Activated CD4-positive, alpha-beta T cell treated with anti-CD3 and anti-CD28 coated beads for 1 hour (primary cell): Measurements from ENCODE around the gene KIF13A.
"Not testable (repeated sequence)": the region's sequence is repeated elsewhere in the genome, so short reads cannot be mapped to it uniquely, and the experiment has no call there.

ENCODE experiments used
- DNase-seq: peaks from one replicate; pipeline ENCODE4 v3.0.0-alpha.2; 2020

KIF13A gene

DNA sequence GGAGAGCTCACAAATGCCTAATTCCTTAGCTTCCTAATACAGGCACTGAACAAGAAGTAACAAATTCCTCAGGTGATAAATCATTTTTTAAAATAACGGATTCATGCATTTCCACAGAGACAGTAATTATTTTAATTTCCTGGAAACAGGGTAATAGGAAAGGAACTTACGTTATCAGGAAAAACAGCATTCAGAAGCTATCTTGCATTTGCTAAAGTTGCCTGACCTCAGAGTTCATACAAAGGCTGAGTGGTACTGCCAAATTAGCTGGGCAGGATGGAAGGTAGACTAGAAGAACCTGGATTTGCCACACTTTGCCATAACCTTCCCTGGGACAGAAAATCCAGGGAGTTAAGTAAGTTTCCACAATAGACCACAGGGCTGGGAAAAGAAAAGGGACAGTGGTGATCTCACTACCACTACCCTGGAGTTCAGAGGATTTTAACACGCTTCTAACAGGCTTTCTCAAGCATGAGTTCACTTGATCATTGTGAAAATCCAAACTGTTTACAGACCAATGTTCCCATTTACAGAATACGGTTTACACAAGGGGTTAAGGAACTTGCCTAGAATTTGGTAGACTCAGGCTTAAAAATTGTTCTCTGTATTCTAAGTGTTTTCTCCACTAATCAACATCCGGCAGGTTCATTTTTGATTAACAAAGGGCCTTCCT is 57.0 kb downstream of the KIF13A start:
- DNase-seq: no peak

DNA sequence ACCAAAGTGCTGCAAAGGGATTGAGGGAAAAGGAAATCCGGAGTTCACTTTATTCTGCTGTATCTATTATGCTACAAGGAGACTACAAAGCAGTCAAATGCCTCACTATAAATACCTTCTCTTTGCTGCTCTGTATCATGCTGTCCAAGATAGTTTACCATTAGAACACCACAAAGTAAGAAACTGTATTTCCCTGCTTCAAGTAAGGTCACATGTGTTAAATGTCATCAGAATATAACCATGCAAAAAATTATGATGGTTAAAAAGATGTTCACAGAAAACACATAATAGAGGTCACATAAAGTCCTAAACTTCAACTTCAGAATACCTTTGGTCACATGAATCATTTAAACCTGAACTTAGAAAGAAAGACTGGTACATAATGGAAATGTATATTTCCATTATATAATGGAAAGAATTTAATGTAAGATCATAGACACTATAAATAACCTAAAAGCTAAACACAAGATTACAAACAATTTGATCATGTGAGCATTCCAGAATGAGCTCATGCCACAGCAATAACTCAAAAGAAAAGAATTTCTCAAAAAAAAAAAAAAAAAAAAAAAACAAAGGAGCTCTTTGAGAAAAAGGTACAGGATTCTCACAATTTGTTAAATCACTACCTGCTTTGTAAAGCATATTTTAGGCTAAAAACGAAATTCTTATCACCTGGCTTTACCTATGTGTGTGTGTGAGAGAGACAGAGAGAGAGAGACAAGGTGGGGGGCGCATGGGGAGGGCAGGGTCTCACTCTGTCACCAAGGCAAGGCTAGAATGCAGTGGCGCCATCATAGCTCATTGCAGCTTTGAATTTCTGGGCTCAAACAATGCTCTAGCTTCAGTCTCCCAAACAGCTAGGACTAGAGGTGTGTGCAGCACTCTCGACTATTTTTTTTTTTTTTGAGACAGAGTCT is 58.7 kb downstream of the KIF13A start:
- DNase-seq: no peak

DNA sequence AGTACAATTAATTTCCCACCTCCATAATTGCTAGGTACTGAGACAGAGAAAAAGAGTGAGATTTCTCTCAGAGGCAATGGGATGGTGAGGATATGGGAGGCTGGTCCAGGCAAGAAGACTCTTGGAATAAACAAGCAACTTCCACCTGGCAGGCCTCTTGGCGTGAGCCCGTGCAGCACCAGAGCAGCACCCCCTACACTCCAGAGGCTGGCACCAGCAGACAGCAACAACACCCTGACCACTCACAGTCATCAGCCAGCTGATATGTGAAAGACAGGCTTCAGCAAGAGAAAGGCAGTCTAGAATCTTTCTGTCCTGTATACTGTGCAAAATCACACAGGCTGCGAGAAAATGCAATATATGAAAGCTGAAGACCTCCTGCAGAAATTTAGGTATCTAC is 59.7 kb downstream of the KIF13A start:
- DNase-seq: no peak

DNA sequence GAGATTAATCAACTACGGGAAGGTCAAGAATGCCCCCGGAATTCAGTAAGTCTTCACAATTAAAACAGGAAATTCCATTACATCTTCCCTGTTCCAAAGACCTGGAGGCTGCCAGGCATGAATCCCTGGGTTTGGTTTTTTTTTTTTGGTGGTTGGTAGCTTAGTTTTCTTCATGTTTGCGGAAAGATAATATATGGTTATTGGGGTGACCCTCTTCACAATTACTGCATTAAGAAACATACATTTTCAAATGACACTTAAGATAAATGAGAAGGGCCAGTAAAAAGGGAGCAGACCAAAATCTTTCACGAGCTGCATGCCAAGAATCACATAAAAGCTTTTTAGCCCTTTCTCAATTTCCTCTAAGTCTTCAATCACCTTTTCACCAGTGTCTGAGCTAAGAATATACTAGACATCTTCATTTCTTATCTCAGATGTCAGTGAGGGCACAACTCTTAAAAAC is 64.0 kb downstream of the KIF13A start:
- no peak for DNase-seq

DNA sequence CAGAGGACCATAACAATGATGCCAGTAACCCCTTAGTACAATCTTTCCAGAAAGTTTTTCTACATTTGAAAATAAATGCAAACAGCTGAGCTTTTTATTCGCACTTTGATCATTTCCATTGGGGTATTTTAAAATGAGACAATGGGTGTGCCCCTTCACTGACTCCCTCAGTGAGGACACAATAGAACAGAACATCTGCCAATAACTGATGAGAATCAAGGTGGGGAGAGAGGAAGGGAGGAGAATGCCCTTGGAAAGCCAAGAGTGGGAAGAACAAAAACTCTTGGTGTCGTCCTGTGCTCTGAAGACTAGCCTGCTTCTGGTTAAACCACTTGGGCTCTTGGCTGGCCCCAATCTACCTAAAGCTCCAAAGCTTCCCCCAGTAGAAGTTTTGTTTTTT is 66.0 kb downstream of the KIF13A start:
- DNase-seq: no peak

DNA sequence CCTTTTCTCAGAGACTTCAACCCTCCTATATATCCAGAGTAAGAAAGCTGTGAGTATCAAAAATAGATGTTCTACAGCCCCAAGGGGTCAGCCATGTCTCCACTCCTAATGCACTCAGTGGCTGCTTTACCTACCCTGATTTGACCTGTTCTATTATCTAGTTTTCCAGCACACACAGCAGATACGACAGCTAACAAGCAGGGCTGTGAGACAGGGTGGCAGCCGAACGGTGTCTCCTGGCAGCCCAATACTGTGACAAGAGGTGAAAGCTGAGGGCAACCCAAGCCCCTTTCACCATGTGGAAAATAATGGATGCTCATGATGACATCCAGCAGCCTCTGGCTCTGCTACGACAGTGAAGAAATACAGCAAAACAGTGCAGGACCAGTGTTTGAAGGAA is 67.9 kb downstream of the KIF13A start:
- no peak for DNase-seq

DNA sequence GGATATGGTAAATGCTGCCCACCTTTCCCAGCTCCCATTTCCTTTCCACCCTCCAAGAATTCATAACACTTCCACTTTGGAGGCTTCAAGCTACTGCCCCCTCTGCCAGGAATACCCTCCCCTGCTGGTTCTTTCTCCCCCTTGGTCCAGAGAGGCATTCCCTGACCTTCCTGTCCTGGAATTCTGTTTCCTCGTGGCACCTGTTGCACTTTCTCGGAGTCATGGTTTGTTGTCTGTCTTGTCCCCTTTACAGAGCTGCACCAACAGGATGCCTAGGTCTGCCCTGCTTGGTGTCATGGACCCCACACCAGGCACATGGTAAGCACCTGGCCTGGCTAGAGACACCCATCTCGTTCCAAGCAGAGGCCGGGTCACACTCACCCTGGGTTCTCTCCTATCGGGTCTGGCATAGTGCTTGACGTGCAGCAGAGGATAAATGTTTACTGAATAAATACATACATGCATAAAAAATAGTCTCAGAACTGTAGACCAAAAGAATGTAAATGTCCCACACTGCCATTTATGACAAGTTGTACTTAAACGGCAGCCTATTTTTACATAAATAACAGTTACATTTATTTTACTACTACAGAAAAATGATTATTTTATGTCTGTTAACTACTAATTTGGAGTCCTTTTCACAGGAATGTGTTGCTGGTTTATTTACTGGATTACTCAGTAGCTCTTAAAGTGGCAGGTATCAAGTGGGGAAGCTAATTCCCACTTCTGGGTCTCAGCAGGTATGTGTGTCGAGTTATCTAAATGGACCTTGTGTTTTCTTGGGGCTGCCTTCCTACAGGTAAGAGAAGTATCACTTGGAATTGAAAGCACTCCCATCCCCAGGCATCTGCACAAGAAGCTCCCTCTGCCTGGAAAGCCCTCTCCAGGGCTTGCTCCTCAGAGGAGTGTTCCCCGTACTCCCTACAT is 69.3 kb downstream of the KIF13A start:
- no peak for DNase-seq

DNA sequence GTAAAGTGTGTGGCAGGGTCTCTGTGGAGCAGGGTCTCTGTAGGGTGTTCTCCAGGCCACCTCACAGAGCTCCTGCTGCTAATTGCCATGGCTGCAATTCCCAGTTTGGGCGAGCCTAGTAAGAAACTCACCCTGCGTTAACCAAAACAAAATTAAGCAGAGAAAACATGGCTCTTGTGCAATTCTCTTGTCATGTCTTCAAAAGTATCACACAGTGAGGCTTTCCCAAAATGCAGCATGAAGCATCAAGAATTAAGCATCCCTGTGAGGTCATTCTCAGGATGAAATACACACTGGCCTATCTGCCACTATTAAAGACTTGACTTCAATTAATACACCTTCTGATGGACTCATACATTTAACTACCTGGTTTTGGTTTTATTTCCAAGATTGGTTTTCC is 72.8 kb downstream of the KIF13A start:
- DNase-seq: no peak

DNA sequence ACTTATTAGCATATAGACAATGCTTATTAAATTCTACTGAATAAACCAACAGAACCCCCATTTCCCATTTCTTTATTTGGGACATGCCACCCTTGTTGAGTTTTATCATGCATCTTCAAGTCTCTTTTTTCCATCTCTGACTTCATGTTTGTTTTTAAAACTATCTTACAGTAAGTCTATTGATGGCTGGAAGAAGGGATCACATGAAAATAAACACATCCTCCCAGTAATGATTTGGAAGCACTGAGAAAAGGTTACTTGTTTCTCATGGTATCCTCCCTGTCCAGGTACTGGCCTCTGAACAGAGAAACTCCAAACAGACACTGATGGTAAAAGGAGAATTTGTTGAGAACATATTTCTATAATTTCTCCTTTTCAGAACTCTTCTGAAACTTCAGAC is 74.9 kb downstream of the KIF13A start:
- no peak for DNase-seq

DNA sequence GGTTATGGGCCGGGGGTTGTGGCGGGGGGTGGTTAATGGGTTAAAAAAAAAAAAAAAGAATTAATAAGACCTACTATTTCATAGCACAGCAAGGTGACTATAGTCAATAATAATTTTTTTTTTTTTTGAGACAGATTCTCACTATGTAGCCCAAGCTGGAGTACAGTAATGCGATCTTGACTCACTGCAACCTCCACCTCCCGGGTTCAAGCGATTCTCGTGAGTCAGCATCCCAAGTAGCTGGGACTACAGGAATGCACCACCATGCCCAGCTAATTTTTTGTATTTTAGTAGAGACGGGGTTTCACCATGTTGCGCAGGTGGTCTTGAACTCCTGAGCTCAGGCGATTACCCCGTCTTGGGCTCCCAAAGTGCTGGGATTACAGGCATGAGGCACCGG is 75.8 kb downstream of the KIF13A start:
- DNase-seq: not testable (repeated sequence)

DNA sequence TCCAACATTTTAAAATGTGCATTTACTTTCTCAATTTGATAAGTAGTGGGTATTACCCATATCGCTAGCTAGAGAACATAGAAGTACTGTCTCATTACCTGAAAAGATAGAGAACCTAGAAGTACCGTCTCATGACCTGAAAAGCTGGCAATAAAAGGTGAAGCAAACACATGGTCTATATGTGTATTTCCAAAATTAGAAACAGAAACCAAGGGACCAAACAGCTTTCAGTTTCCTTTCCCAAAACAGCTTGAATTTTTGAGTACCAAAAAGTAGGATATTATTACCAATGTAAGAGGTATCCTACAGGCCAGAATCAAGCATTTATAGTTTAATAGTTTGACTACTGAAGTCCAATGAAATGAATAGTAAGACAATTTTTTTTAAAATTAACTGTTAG is 77.2 kb downstream of the KIF13A start:
- no peak for DNase-seq

DNA sequence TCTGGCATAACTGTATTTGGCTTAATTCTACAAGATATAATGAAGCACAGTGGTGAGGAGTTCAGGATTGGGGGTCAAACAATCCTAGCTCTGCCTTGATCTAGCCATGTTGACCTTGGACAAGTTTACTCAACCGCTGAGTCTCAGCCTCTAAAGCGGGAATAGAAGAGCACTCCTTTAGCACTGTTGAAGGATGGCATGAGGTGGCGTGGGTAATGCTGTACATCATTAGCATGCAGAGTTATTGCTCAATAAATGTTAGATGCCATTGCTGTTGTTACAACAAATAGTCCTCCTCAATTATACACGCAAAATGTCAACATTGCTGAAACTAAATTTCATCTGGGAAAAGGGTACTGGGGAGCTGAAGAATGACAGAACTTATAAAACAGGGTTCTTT is 78.6 kb downstream of the KIF13A start:
- no peak for DNase-seq

DNA sequence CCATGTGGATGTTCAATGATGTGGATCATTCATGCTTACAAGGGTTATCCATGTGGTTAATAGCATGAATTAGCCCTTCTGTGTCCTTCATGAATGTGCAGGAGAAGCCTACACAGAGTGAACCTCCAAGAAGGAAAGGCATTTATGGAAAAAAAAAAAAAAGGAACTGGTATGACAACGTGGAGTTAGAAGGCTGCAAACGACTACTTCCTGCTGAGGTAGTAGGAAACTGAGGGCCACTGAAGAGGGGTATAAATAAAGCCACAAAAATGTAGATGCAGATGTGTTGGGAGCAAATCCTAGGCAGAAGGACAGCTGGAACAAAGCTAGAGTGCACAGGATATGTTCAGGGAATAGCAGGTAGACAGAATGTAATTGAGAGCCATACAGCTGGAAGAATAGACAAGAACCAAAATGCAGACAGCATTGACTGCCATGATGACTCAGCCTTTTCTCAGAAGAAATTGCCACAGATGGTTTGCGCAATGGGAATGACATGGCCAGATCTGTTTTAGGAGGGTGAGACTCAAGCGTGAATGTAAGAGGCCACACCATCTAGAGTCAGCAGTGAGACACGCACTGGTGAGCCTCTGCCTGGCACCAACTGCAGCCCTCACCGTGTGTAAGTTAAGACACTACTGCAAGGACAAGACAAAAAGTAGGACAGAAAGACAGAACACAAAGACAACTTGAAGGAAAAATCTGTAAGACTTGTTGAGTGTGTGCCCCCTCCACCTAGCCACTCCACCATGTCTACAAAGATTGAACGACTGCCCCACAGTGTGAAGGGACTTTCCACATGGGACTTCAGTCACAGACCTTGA is 79.8 kb downstream of the KIF13A start:
- no peak for DNase-seq

DNA sequence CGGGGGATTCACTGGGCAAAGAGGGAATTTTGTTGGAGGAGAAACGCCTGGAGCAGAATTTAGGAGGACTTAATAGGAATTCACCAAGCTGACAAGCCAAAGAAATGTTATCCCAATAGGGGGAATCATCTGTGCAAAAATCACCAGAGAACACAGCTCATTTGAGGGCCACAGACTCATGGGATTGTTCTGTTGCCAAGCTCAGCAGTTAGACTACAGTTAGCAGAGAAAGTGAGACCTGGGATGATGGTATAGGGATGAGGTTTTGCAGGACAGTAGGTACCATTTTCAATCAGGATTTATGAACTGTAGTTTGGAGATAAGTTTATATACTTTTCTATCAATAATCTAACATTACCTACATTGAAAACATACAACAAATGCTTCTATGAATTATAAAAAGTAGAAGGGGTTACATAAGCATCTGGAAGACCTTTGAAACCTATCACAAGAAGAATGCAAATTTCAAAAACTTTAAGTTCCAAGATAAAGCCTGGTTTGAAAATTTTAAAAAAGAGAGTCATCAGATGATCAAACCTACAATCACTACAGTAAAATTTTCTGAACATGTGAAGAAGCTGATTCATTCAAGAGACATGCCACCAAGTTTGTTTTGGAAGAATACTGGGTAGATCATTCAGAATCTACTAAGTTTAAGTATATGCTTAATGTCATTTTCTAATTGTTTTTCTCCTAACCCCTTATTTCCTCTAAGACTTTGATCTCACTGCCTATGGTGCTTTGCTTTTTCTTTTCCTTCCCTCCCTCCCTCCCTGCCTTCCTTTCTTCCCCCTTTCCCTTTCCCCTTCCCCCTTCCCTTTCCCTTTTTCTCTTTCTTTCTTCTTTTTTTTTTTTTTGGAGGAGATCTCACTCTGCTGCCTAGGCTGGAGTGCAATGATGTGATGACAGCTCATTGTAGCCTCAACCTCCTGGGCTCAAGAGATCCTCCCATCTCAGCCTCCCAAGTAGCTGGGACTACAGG is 81.5 kb downstream of the KIF13A start:
- DNase-seq: no peak

DNA sequence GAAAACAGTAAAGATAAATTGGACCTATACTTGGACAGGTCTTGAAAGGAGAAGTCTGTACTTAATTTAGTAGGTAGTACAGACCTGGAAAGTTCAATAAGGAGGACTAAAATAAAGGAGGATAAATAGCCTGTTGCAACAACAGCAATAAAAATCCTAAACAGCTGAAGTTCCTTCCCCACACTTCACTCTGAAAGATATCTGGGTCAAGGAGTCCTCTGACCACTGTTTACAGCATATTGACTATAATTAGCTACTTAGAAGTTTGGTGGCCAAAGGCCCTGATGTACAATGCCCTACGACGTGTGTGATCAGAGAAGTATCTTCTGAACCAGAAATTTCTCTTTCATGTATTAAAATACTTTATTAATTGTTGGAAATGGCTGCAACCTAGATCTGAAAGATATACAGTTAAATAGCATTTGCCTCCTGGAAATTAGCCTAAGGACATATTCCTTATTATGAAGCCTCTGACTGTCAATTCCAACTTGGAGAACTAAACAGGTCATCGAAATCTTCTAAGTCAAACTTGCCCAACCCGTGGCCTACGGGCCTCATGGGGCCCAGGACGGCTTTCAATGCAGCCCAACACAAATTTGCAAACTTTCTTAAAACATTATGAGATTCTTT is 82.8 kb downstream of the KIF13A start:
- no peak for DNase-seq

DNA sequence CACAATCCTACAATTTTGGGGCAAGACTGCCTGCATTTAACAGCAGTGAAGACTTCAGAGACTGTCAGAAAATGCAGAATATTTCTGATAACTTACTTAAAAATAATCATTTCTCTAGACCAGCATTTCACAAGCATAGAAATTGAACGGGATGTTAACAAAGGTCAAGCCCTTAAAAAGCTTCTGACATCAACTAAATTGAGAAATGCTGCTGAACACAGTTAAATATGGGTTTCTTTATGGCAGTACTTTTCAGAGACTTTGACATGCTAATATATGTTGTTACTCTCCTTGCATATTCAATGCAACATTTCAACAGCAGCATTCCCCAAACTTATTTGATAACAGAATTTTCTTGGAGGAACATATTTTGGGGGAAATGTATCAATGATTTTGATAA is 84.5 kb downstream of the KIF13A start:
- DNase-seq: no peak

DNA sequence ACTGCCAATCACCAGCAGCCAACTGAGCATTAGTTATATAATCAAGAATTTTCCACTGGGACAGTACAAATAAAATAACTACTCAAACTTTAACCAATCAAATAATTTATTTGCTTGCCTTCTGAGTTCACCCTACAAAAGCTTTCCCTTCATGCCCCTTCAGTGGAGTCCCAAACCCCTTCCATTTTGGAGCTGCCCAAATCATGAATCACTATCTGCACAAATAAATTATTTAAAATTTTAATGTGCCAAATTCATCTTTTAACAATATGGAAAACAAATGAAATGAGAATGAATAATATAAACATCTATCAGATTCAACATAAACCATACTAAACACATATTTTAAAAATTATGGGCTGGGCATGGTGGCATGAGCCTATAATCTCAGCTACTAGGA is 85.9 kb downstream of the KIF13A start:
- DNase-seq: no peak

DNA sequence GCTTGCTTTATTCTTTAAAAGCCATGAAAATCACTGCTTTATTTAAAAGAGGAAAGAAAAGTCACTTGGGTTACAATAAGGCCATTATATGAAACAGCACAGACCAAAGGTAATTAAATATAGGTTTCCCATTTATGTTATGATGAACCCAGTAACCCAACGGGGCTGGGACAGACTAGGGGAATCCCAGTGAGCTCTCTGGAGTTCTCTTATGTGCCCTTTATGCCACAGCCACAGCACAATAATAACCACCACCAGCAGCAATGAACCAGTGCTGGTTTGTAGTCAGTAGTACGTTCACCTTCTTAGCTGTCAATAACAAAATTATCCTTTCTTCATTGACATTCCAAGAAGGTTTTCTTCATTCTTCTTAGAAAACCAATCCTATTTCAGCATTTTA is 87.4 kb downstream of the KIF13A start:
- no peak for DNase-seq

DNA sequence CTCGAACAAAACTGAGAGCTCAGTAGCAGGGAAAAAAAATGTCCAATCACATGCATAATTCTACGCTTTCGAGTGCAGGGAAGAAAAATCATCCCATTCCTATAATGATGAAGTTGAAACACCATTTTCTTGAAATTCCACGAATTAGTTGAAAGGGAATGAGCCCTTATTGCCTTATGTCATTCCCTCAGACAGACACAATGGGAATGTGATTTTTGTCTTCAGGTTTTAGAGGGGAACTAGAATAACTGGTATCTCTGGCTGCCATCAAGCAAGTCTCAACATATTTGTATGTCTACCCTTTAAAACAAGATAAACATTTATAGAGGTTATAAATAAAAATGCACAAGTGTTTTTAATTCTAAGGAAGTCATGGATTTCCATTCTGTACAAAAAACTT is 87.9 kb downstream of the KIF13A start:
- no peak for DNase-seq

DNA sequence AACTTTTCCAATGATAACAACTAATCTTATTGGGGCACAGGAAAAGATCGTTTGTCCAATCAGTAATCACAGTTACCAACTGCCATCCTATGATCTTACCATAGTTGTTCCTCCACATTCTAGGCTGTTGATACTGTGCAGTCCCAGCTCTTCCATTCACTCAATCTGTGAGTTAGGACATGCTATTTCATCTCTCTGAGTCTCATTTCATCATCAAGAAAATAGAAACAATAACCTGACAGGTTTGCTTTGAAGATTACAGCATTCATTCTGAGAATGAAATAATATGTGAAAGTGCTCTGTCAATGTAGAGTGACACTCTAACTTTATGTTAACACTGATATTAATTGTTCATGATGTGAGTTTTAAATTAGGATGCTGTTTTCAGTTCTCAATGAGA is 89.8 kb downstream of the KIF13A start:
- no peak for DNase-seq

DNA sequence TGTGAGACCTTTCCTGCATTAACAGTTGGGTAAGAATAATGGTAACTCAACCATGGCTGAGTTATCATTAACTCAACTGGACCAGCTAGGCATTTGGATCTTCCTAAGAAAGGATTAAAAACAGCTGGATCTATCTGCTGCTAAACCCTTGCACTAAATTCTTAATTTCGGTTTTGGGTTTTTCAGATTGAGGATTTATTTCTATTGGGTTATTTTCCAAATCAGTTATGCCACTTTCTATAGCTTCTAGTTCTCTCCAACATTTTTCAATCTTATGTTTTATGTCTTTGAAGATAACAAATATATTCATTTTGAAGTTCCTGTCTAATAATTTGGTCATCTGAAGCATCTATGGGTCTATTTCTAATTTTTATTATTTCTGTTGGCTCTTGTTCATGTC is 92.5 kb downstream of the KIF13A start:
- DNase-seq: no peak
